GM23338 (cell line): ENCODE data around the gene P2RX4. TPM values are rescaled to one million over a fixed set of nuclear protein-coding genes. Genes with fewer than 3 reads are reported as not detected.

Source experiments
- ATAC-seq: fragments of 200-7000 bp; cut with Tn5 transposase; 3 replicates; pipeline ENCODE4 v1.9.1; 2020
- DNase-seq: peaks from one replicate; pipeline ENCODE4 v3.0.0-alpha.2; 2015; ENCODE audit warnings: low spot score
- H2AFZ ChIP-seq: fragments of 200-600 bp; sonication (generic); 2 replicates; pipeline ENCODE4 v1.8.0; 2016; ENCODE audit warnings: antibody characterized with exemption, mild to moderate bottlenecking, moderate library complexity
- H3F3A ChIP-seq: fragments of 200-600 bp; sonication (generic); replicated peaks from 2 replicates; pipeline ENCODE4 v1.8.0; 2017; ENCODE audit warnings: antibody characterized with exemption, mixed run types, low read depth
- H3K27ac ChIP-seq: fragments of 200-600 bp; sonication (generic); 2 replicates; pipeline ENCODE4 v1.6.1; 2016; ENCODE audit warnings: low read depth
- H3K27me3 ChIP-seq: fragments of 200-600 bp; sonication (generic); 2 replicates; pipeline ENCODE4 v1.8.0; 2016; ENCODE audit warnings: mild to moderate bottlenecking, mixed run types, moderate library complexity; ENCODE audit not compliant: insufficient read depth
- H3K36me3 ChIP-seq: fragments of 200-600 bp; sonication (generic); 2 replicates; pipeline ENCODE4 v1.8.0; 2016; ENCODE audit warnings: mild to moderate bottlenecking; ENCODE audit not compliant: insufficient read depth
- H3K4me1 ChIP-seq: fragments of 200-600 bp; sonication (generic); 2 replicates; pipeline ENCODE4 v1.8.0; 2016; ENCODE audit warnings: mild to moderate bottlenecking, moderate library complexity; ENCODE audit not compliant: insufficient read depth
- H3K4me2 ChIP-seq: fragments of 200-600 bp; sonication (generic); 2 replicates; pipeline ENCODE4 v1.7.1; 2017; ENCODE audit warnings: mixed run types
- H3K4me3 ChIP-seq: fragments of 200-600 bp; sonication (generic); 2 replicates; pipeline ENCODE4 v1.6.1; 2016; ENCODE audit warnings: mixed run types
- H3K79me2 ChIP-seq: fragments of 200-600 bp; sonication (generic); replicated peaks from 2 replicates; pipeline ENCODE4 v1.8.0; 2017; ENCODE audit warnings: mild to moderate bottlenecking; ENCODE audit not compliant: insufficient read depth
- H3K9me2 ChIP-seq: fragments of 200-600 bp; sonication (generic); 2 replicates; pipeline ENCODE4 v1.8.0; 2017; ENCODE audit not compliant: insufficient read depth
- H4K20me1 ChIP-seq: fragments of 200-600 bp; sonication (generic); replicated peaks from 2 replicates; pipeline ENCODE4 v1.8.0; 2017; ENCODE audit warnings: mild to moderate bottlenecking; ENCODE audit not compliant: insufficient read depth
- H3K27ac Mint-ChIP-seq: 2 replicates; pipeline ENCODE4 v1.8.0; 2020; ENCODE audit warnings: inconsistent platforms, mild to moderate bottlenecking, moderate library complexity, mixed read lengths
- H3K27me3 Mint-ChIP-seq: 3 replicates; pipeline ENCODE4 v1.8.0; 2022; ENCODE audit warnings: low read depth, mild to moderate bottlenecking, moderate library complexity, mixed read lengths, inconsistent platforms; ENCODE audit not compliant: insufficient read depth, poor library complexity
- H3K36me3 Mint-ChIP-seq: 3 replicates; pipeline ENCODE4 v1.8.0; 2021; ENCODE audit warnings: low read depth, mild to moderate bottlenecking, inconsistent platforms, moderate library complexity, mixed read lengths
- H3K4me1 Mint-ChIP-seq: 3 replicates; pipeline ENCODE4 v1.8.0; 2020; ENCODE audit warnings: mild to moderate bottlenecking, inconsistent platforms, mixed read lengths
- H3K4me3 Mint-ChIP-seq: 3 replicates; pipeline ENCODE4 v1.8.0; 2021; ENCODE audit warnings: moderate library complexity, mild to moderate bottlenecking, inconsistent platforms, mixed read lengths
- H3K9me3 Mint-ChIP-seq: 3 replicates; pipeline ENCODE4 v1.8.0; 2020; ENCODE audit warnings: moderate library complexity, mild to moderate bottlenecking, inconsistent platforms, mixed read lengths
- CREB1 ChIP-seq: fragments of 250-450 bp; sonication (Bioruptor Pico); IDR thresholded peaks from 2 replicates; pipeline ENCODE4 v1.5.0; 2020; ENCODE audit warnings: low read depth, mild to moderate bottlenecking, moderate library complexity
- CTCF ChIP-seq, 2 experiments: fragments of 200-600 bp in 1 of 2; sonication (generic) in 1 of 2; conservative IDR thresholded peaks; 2 replicates each; pipeline versions ENCODE4 v1.5.1 to v1.6.1; 2016 to 2017; ENCODE audit warnings: antibody characterized with exemption in 2 of 2, low read depth in 2 of 2, mild to moderate bottlenecking in 2 of 2, moderate library complexity in 1 of 2
- ETS1 ChIP-seq: IDR thresholded peaks from 2 replicates; pipeline ENCODE4 v1.6.1; 2016; ENCODE audit warnings: antibody characterized with exemption
- EZH2 ChIP-seq: fragments of 200-600 bp; sonication (generic); IDR thresholded peaks from one replicate; pipeline ENCODE4 v1.8.0; 2017; ENCODE audit warnings: antibody characterized with exemption, mild to moderate bottlenecking, low read depth; ENCODE audit not compliant: unreplicated experiment
- EZH2phosphoT487 ChIP-seq: fragments of 200-600 bp; sonication (generic); IDR thresholded peaks from one replicate; pipeline ENCODE4 v1.8.1; 2018; ENCODE audit warnings: antibody characterized with exemption; ENCODE audit not compliant: unreplicated experiment
- JUNB ChIP-seq: IDR thresholded peaks from one replicate; pipeline ENCODE4 v1.6.1; 2016; ENCODE audit warnings: antibody characterized with exemption; ENCODE audit not compliant: unreplicated experiment
- NANOG ChIP-seq: IDR thresholded peaks from 2 replicates; pipeline ENCODE4 v1.6.1; 2016; ENCODE audit warnings: antibody characterized with exemption, borderline replicate concordance
- POLR2AphosphoS5 ChIP-seq: IDR thresholded peaks from 2 replicates; pipeline ENCODE4 v1.6.1; 2016; ENCODE audit warnings: antibody characterized with exemption, low read depth
- REST ChIP-seq: IDR thresholded peaks from one replicate; pipeline ENCODE4 v1.6.1; 2018; ENCODE audit warnings: antibody characterized with exemption; ENCODE audit not compliant: unreplicated experiment
- STAT1 ChIP-seq: IDR thresholded peaks from one replicate; pipeline ENCODE4 v1.6.1; 2016; ENCODE audit warnings: antibody characterized with exemption; ENCODE audit not compliant: unreplicated experiment
- ZNF114 ChIP-seq: fragments of 250-450 bp; sonication (Bioruptor Pico); IDR thresholded peaks from 2 replicates; pipeline ENCODE4 v1.5.0; 2020; ENCODE audit warnings: mild to moderate bottlenecking, moderate library complexity
- ZNF331 ChIP-seq: fragments of 250-450 bp; sonication (Bioruptor Pico); IDR thresholded peaks from 2 replicates; pipeline ENCODE4 v1.5.0; 2020; ENCODE audit warnings: low read depth, mild to moderate bottlenecking, moderate library complexity
- polyA plus RNA-seq: library from polyadenylated mRNA; unstranded; fragments of >200 nt; fragmentation: Nextera tagmentation; extraction: Ambion mirVana; gene quantifications from 2 replicates; pipeline ENCODE4 v1.2.1, GENCODE V29; 2016
- total RNA-seq: library from RNA; depleted of rRNA; stranded (reverse); fragments of >200 nt; shearing (Covaris generic); gene quantifications from 2 replicates; pipeline ENCODE4 v1.2.3, GENCODE V29; 2014
- TF ChIP-seq, protein P1 (sequence below): fragments of 250-450 bp; sonication (Bioruptor Pico); IDR thresholded peaks from 2 replicates; pipeline ENCODE4 v1.5.0; 2020; ENCODE audit warnings: mild to moderate bottlenecking, moderate library complexity

Gene P2RX4
- total and polyA plus RNA-seq, 2 experiments from 2014 or later = 5.6 to 18.9 TPM

DNA sequence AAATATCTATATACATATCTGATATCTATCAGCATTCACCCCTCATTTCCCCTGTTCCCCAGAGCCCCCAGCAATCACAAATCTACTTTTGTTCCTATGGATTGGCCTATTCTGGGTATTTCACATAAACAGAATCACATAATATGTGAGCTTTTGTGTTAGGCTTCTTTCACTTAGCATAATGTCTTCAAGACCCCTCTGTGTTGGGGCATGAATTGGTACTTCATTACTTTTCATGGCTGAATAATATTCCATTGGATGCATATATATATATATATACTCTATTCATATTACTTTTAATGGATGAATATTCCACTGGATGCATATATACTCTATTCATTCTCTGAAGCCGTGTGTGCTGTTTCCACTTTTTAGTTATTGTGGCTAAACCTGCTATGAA is 57.9 kb downstream of the P2RX4 start:
- Histone ChIP-seq H3K27ac (no peak overlapping the region), H3F3A (no peaks in the 10 kb centered on the region), H3K4me3 (no peak overlapping the region), H3K36me3 (no peaks in the 10 kb centered on the region; the same call in 1 of the 2 replicates), H4K20me1 (peaks cover 11% of the 10 kb centered on the region), H3K27me3 (no peaks in the 10 kb centered on the region), H3K79me2 (no peaks in the 10 kb centered on the region), H3K4me1 (no peaks in the 10 kb centered on the region), H2AFZ (no peak overlapping the region), H3K4me2 (no peak overlapping the region), H3K9me2 (no peaks in the 10 kb centered on the region)
- H3K4me3 Mint-ChIP-seq = no peak overlapping the region
- no peaks in the 10 kb centered on the region for H3K9me3 Mint-ChIP-seq
- ATAC-seq (no peak), DNase-seq (no peak)
- no peak for TF ChIP-seq ZNF114
- no peak for TF ChIP-seq NANOG
- TF ChIP-seq, protein P1, sequence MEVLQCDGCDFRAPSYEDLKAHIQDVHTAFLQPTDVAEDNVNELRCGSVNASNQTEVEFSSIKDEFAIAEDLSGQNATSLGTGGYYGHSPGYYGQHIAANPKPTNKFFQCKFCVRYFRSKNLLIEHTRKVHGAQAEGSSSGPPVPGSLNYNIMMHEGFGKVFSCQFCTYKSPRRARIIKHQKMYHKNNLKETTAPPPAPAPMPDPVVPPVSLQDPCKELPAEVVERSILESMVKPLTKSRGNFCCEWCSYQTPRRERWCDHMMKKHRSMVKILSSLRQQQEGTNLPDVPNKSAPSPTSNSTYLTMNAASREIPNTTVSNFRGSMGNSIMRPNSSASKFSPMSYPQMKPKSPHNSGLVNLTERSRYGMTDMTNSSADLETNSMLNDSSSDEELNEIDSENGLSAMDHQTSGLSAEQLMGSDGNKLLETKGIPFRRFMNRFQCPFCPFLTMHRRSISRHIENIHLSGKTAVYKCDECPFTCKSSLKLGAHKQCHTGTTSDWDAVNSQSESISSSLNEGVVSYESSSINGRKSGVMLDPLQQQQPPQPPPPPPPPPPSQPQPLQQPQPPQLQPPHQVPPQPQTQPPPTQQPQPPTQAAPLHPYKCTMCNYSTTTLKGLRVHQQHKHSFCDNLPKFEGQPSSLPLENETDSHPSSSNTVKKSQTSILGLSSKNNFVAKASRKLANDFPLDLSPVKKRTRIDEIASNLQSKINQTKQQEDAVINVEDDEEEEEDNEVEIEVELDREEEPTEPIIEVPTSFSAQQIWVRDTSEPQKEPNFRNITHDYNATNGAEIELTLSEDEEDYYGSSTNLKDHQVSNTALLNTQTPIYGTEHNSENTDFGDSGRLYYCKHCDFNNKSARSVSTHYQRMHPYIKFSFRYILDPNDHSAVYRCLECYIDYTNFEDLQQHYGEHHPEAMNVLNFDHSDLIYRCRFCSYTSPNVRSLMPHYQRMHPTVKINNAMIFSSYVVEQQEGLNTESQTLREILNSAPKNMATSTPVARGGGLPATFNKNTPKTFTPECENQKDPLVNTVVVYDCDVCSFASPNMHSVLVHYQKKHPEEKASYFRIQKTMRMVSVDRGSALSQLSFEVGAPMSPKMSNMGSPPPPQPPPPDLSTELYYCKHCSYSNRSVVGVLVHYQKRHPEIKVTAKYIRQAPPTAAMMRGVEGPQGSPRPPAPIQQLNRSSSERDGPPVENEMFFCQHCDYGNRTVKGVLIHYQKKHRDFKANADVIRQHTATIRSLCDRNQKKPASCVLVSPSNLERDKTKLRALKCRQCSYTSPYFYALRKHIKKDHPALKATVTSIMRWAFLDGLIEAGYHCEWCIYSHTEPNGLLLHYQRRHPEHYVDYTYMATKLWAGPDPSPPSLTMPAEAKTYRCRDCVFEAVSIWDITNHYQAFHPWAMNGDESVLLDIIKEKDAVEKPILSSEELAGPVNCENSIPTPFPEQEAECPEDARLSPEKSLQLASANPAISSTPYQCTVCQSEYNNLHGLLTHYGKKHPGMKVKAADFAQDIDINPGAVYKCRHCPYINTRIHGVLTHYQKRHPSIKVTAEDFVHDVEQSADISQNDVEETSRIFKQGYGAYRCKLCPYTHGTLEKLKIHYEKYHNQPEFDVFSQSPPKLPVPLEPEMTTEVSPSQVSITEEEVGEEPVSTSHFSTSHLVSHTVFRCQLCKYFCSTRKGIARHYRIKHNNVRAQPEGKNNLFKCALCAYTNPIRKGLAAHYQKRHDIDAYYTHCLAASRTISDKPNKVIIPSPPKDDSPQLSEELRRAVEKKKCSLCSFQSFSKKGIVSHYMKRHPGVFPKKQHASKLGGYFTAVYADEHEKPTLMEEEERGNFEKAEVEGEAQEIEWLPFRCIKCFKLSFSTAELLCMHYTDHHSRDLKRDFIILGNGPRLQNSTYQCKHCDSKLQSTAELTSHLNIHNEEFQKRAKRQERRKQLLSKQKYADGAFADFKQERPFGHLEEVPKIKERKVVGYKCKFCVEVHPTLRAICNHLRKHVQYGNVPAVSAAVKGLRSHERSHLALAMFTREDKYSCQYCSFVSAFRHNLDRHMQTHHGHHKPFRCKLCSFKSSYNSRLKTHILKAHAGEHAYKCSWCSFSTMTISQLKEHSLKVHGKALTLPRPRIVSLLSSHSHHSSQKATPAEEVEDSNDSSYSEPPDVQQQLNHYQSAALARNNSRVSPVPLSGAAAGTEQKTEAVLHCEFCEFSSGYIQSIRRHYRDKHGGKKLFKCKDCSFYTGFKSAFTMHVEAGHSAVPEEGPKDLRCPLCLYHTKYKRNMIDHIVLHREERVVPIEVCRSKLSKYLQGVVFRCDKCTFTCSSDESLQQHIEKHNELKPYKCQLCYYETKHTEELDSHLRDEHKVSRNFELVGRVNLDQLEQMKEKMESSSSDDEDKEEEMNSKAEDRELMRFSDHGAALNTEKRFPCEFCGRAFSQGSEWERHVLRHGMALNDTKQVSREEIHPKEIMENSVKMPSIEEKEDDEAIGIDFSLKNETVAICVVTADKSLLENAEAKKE = no peak
- TF ChIP-seq CTCF (conservative IDR thresholded peaks at IDR 0.05; ENCODE audit: low read depth in 2 of 2) = no peak
- TF ChIP-seq ETS1 = no peak
- TF ChIP-seq POLR2AphosphoS5 = no peak
- TF ChIP-seq JUNB = no peak
- TF ChIP-seq REST = no peak
- TF ChIP-seq STAT1 = no peak
- TF ChIP-seq CREB1 = no peak
- no peak for TF ChIP-seq EZH2
- no peak for TF ChIP-seq ZNF331 (CRISPR knock-in tag)
- no peak for TF ChIP-seq EZH2phosphoT487
- peaks cover 28% of the 10 kb centered on the region for H3K36me3 Mint-ChIP-seq
- no peaks in the 10 kb centered on the region for H3K4me1 Mint-ChIP-seq
- no peak overlapping the region for H3K27ac Mint-ChIP-seq
- peaks cover 2% of the 10 kb centered on the region for H3K27me3 Mint-ChIP-seq
